IMR-90 (cell line): ENCODE results near the gene NUP153. TPM values are rescaled to one million over a fixed set of nuclear protein-coding genes. Genes with fewer than 3 reads are reported as not detected.

Source experiments
- ATAC-seq: fragments of 200-7000 bp; cut with Tn5 transposase; 2 replicates; pipeline ENCODE4 v1.9.1; 2020; ENCODE audit warnings: low read depth, mild to moderate bottlenecking, moderate library complexity
- BruUV-seq: library from RNA; stranded (reverse); fragments of 400-500 nt; replicated peaks from 2 replicates; lab custom pipeline; 2021; lab: Mats Ljungman, UMichigan
- CTCF ChIA-PET: fragments of 300-600 bp; formaldehyde crosslinking; extraction: SDS; loops from one replicate; lab custom pipeline; 2021; ENCODE audit warnings: antibody characterized with exemption; lab: Yijun Ruan, JAX
- POLR2A ChIA-PET: fragments of 300-600 bp; sonication (Branson Sonifier 250); formaldehyde crosslinking; loops from one replicate; lab custom pipeline; 2022; ENCODE audit warnings: antibody characterized with exemption; ENCODE audit not compliant: unreplicated experiment; lab: Charles Lee
- DNase-seq: peaks from one replicate; pipeline ENCODE4 v3.0.0; 2013
- H2AFZ ChIP-seq: replicated peaks from 2 replicates; pipeline ENCODE3; 2013; ENCODE audit warnings: low read length, mild to moderate bottlenecking; ENCODE audit not compliant: poor library complexity
- H2AK5ac ChIP-seq: 2 replicates; pipeline ENCODE4 v1.6.1; 2013; ENCODE audit warnings: low read depth, low read length, inconsistent platforms
- H2AK9ac ChIP-seq: replicated peaks from 2 replicates; pipeline ENCODE3; 2013; ENCODE audit warnings: mild to moderate bottlenecking, low read depth, low read length, moderate library complexity; ENCODE audit not compliant: poor library complexity
- H2BK120ac ChIP-seq: 2 replicates; pipeline ENCODE4 v1.6.1; 2013; ENCODE audit warnings: low read depth, low read length, inconsistent platforms
- H2BK15ac ChIP-seq: 3 replicates; pipeline ENCODE4 v1.6.1; 2013; ENCODE audit warnings: low read depth, low read length, inconsistent platforms
- H2BK20ac ChIP-seq: 2 replicates; pipeline ENCODE4 v1.6.1; 2013; ENCODE audit warnings: low read depth, mild to moderate bottlenecking, inconsistent platforms, low read length, moderate library complexity
- H2BK5ac ChIP-seq: 2 replicates; pipeline ENCODE4 v1.6.1; 2013; ENCODE audit warnings: mild to moderate bottlenecking, low read depth, low read length, inconsistent platforms; ENCODE audit not compliant: poor library complexity, severe bottlenecking
- H3K14ac ChIP-seq: replicated peaks from 2 replicates; pipeline ENCODE4 v1.6.1; 2013; ENCODE audit warnings: low read depth, low read length, inconsistent platforms
- H3K18ac ChIP-seq: 2 replicates; pipeline ENCODE4 v1.6.1; 2013; ENCODE audit warnings: low read depth, low read length, control low read depth
- H3K23ac ChIP-seq: 2 replicates; pipeline ENCODE4 v1.6.1; 2013; ENCODE audit warnings: low read depth, low read length, inconsistent platforms
- H3K27ac ChIP-seq: 2 replicates; pipeline ENCODE4 v1.5.1; 2013; ENCODE audit warnings: mild to moderate bottlenecking, control low read depth, low read length; ENCODE audit not compliant: insufficient read depth
- H3K27me3 ChIP-seq: 2 replicates; pipeline ENCODE4 v1.6.1; 2013; ENCODE audit warnings: low read length; ENCODE audit not compliant: control insufficient read depth, insufficient read depth
- H3K36me3 ChIP-seq: 2 replicates; pipeline ENCODE4 v1.6.1; 2013; ENCODE audit warnings: low read length, mixed read lengths; ENCODE audit not compliant: control insufficient read depth, insufficient read depth
- H3K4ac ChIP-seq: 2 replicates; pipeline ENCODE4 v1.6.1; 2013; ENCODE audit warnings: low read depth, low read length, inconsistent platforms
- H3K4me1 ChIP-seq: 2 replicates; pipeline ENCODE4 v1.6.1; 2013; ENCODE audit warnings: low read length, mixed read lengths; ENCODE audit not compliant: control insufficient read depth, insufficient read depth
- H3K4me2 ChIP-seq: 2 replicates; pipeline ENCODE4 v1.6.1; 2013; ENCODE audit warnings: low read depth, mild to moderate bottlenecking, control low read depth, low read length, moderate library complexity
- H3K4me3 ChIP-seq: 2 replicates; pipeline ENCODE4 v1.5.1; 2013; ENCODE audit warnings: low read depth, mild to moderate bottlenecking, control low read depth, low read length, moderate library complexity; ENCODE audit not compliant: insufficient read depth
- H3K56ac ChIP-seq: 2 replicates; pipeline ENCODE4 v1.6.1; 2013; ENCODE audit warnings: low read length, inconsistent platforms; ENCODE audit not compliant: insufficient read depth; ENCODE audit errors: extremely low read depth
- H3K79me1 ChIP-seq, 2 experiments: 2 replicates each; pipeline ENCODE4 v1.6.1; 2013; ENCODE audit warnings: low read length in 2 of 2, inconsistent platforms in 1 of 2, low read depth in 1 of 2
- H3K9ac ChIP-seq: 2 replicates; pipeline ENCODE4 v1.6.1; 2013; ENCODE audit warnings: low read depth, low read length, control low read depth
- H3K9me1 ChIP-seq: 2 replicates; pipeline ENCODE4 v1.6.1; 2013; ENCODE audit warnings: low read length, inconsistent platforms; ENCODE audit not compliant: insufficient read depth
- H3K9me3 ChIP-seq: 2 replicates; pipeline ENCODE4 v1.6.1; 2013; ENCODE audit warnings: low read length; ENCODE audit not compliant: control insufficient read depth, insufficient read depth
- H4K20me1 ChIP-seq: 2 replicates; pipeline ENCODE4 v1.6.1; 2013; ENCODE audit warnings: low read length, inconsistent platforms; ENCODE audit not compliant: insufficient read depth
- H4K5ac ChIP-seq: 2 replicates; pipeline ENCODE4 v1.6.1; 2013; ENCODE audit warnings: mild to moderate bottlenecking, low read depth, low read length, control low read depth
- H4K8ac ChIP-seq, 2 experiments: 2 replicates each; pipeline ENCODE4 v1.6.1; 2013; ENCODE audit warnings: low read depth in 2 of 2, low read length in 2 of 2, control low read depth in 1 of 2, inconsistent platforms in 1 of 2
- H4K91ac ChIP-seq: 2 replicates; pipeline ENCODE4 v1.6.1; 2013; ENCODE audit warnings: low read depth, low read length, inconsistent platforms; ENCODE audit not compliant: insufficient read depth
- BHLHE40 ChIP-seq: fragments of 150-350 bp; IDR thresholded peaks from 2 replicates; pipeline ENCODE4 v1.6.1; 2016; ENCODE audit warnings: mild to moderate bottlenecking, low read depth, low read length
- CEBPB ChIP-seq: IDR thresholded peaks from 2 replicates; pipeline ENCODE4 v1.6.1; 2012; ENCODE audit warnings: low read depth, low read length, improper control_type of control experiment
- CHD1 ChIP-seq: IDR thresholded peaks from 2 replicates; pipeline ENCODE4 v1.6.1; 2012; ENCODE audit warnings: low read depth, low read length, improper control_type of control experiment
- CTCF ChIP-seq: conservative IDR thresholded peaks from 2 replicates; pipeline ENCODE4 v1.5.1; 2012; ENCODE audit warnings: mild to moderate bottlenecking, low read depth, low read length, improper control_type of control experiment
- ELK1 ChIP-seq: fragments of 150-350 bp; IDR thresholded peaks from 2 replicates; pipeline ENCODE4 v1.6.1; 2016; ENCODE audit warnings: low read depth, mild to moderate bottlenecking, low read length, moderate library complexity, borderline replicate concordance
- FOS ChIP-seq: fragments of 150-350 bp; IDR thresholded peaks from 2 replicates; pipeline ENCODE4 v1.6.1; 2016; ENCODE audit warnings: low read depth, low read length
- MAFK ChIP-seq: IDR thresholded peaks from 2 replicates; pipeline ENCODE4 v1.6.1; 2012; ENCODE audit warnings: low read depth, low read length, improper control_type of control experiment
- MAZ ChIP-seq: IDR thresholded peaks from 2 replicates; pipeline ENCODE4 v1.6.1; 2012; ENCODE audit warnings: low read depth, mild to moderate bottlenecking, low read length, improper control_type of control experiment, moderate library complexity, borderline replicate concordance
- MXI1 ChIP-seq: IDR thresholded peaks from 2 replicates; pipeline ENCODE4 v1.6.1; 2012; ENCODE audit warnings: low read depth, mild to moderate bottlenecking, low read length, moderate library complexity, borderline replicate concordance
- NFE2L2 ChIP-seq: fragments of 150-350 bp; IDR thresholded peaks from 2 replicates; pipeline ENCODE4 v1.6.1; 2016; ENCODE audit warnings: low read depth, mild to moderate bottlenecking, low read length
- RAD21 ChIP-seq: IDR thresholded peaks from 2 replicates; pipeline ENCODE4 v1.6.1; 2012; ENCODE audit warnings: low read length, improper control_type of control experiment
- SMC3 ChIP-seq: fragments of 150-350 bp; IDR thresholded peaks from 2 replicates; pipeline ENCODE4 v1.6.1; 2016; ENCODE audit warnings: low read depth, mild to moderate bottlenecking, antibody characterized with exemption, low read length, moderate library complexity
- USF2 ChIP-seq: fragments of 150-350 bp; IDR thresholded peaks from 2 replicates; pipeline ENCODE4 v1.6.1; 2017; ENCODE audit warnings: mild to moderate bottlenecking, antibody characterized with exemption, low read length, low read depth
- WGBS, 2 experiments: methylation state at CpG; one replicate each; pipeline versions ENCODE4 v1.1.5 to v1.1.7; 2013; ENCODE audit warnings: missing lambda C conversion rate in 2 of 2; ENCODE audit not compliant: insufficient read length in 1 of 2; ENCODE audit errors: extremely low coverage in 2 of 2; 5-methylcytosine and 5-hydroxymethylcytosine counted together
- dilution Hi-C: fragments of 300-500 bp; cut with HindIII; formaldehyde crosslinking; loops from one replicate; pipeline ENCODE4 v1.14.3; 2018; ENCODE audit warnings: low sequenced_read_pairs; ENCODE audit not compliant: unreplicated experiment
- in situ Hi-C: fragments of 300-500 bp; cut with MboI; formaldehyde crosslinking; loops from 3 replicates; pipeline ENCODE4 v1.14.3; 2019; ENCODE audit warnings: low sequenced_read_pairs, inconsistent platforms, mixed read lengths
- intact Hi-C: fragments of 100-400 bp; cut with micrococcal nuclease; formaldehyde crosslinking; loops from 2 replicates; pipeline ENCODE4 v1.10.0; 2022
- polyA plus RNA-seq, 3 experiments: library from polyadenylated mRNA; depleted of rRNA; stranded (reverse); fragments of >200 nt; gene quantifications; 2 replicates each; pipeline ENCODE4 v1.2.3, GENCODE V29; 2012; ENCODE audit warnings: low replicate concordance in 1 of 3
- total RNA-seq: library from RNA; depleted of rRNA; stranded (reverse); fragments of >200 nt; gene quantifications from 2 replicates; pipeline ENCODE4 v1.2.3, GENCODE V29; 2012

Gene NUP153
- total and polyA plus RNA-seq, 2 of the 4 experiments (the other 2 are of a cell fraction) = 17.2 to 39.4 TPM

- CTCF ChIA-PET = interaction anchor here (0.6 to 1.1 kb wide), 4 partner anchors 10 to 358 kb away, joined by 3 to 5 read pairs (median 4); no protein-coding TSS in a partner anchor
- Histone ChIP-seq H4K91ac (peak within 1 kb of the TSS; percentile 93), H3K27me3 (no peaks in the 10 kb centered on the region), H3K56ac (peak within 1 kb of the TSS; percentile 87; the same call in 1 of the 2 replicates), H3K9me3 (no peaks in the 10 kb centered on the region), H3K18ac (peak within 1 kb of the TSS; percentile 67), H4K20me1 (0 out of 2 replicates have a peak, but pooled peaks cover 3% of the 10 kb centered on the region), H3K27ac (peak within 1 kb of the TSS; percentile 81), H3K23ac (peak within 1 kb of the TSS; percentile 58), H2BK120ac (peak within 1 kb of the TSS; percentile 23; the same call in 1 of the 2 replicates), H2AFZ (peak within 1 kb of the TSS; percentile 97), H3K9me1 (no peaks in the 10 kb centered on the region), H3K79me1 (peaks cover 10 to 13% of the 10 kb centered on the region in 2 experiments; a peak in 3 of 4 replicates), H2BK20ac (no peak within 1 kb of the TSS), H3K4me3 (peak within 1 kb of the TSS; percentile 60), H4K5ac (peak within 1 kb of the TSS; percentile 98), H3K14ac (peak within 1 kb of the TSS; percentile 71), H2AK5ac (no peak within 1 kb of the TSS), H3K36me3 (no peaks in the 10 kb centered on the region; the same call in none of the 2 replicates), H3K9ac (peak within 1 kb of the TSS; percentile 92), H3K4ac (peak within 1 kb of the TSS; percentile 53), H3K4me1 (peaks cover 6% of the 10 kb centered on the region), H3K4me2 (peak within 1 kb of the TSS; percentile 86), H4K8ac (peak within 1 kb of the TSS; percentile 86 to 95), H2BK5ac (peak within 1 kb of the TSS; percentile 63), H2AK9ac (peak within 1 kb of the TSS; percentile 86), H2BK15ac (peak within 1 kb of the TSS; percentile 93; the same call in 2 of the 3 replicates)
- DNase-seq = peak; percentile 80
- POLR2A ChIA-PET = interaction anchor here (0.5 to 0.6 kb wide), 2 partner anchors 12 to 69 kb away, joined by 5 to 7 read pairs; no protein-coding TSS in a partner anchor
- ATAC-seq = peak; percentile 97
- intact Hi-C loops = no loop called here
- in situ Hi-C loops = no loop called here
- 7% methylated on average over 14 of the region's 42 CpGs; no CpG with 5 or more reads in 1 of the 2 experiments for WGBS, 2 experiments
- no TSS peak for BruUV-seq
- dilution Hi-C loops = no loop called here
- TF ChIP-seq NFE2L2 (0 out of 2 replicates have a peak, but pooled peaks have one; percentile 16), BHLHE40 (no peak), MAZ (peak; percentile 97), ELK1 (peak; percentile 26; the same call in 1 of the 2 replicates), MAFK (no peak), CTCF (peak; percentile 52), SMC3 (no peak), CEBPB (no peak), USF2 (no peak), FOS (no peak), RAD21 (no peak), CHD1 (no peak), MXI1 (no peak)
Measured at GRCh38 chr6:17599877-17600526, 106.7 kb downstream of the NUP153 start, which contains the start of gene FAM8A1. Gene FAM8A1 (plus strand): TSS chr6:17600302. CDS start chr6:17600410, 108 bp downstream.
